Measurements from ENCODE around the gene RRN3. TPM values are rescaled to one million over a fixed set of nuclear protein-coding genes. Genes with fewer than 3 reads are reported as not detected.
"Not testable (repeated sequence)": the region's sequence is repeated elsewhere in the genome, so short reads cannot be mapped to it uniquely, and the experiment has no call there.

The RRN3 gene
- total RNA-seq, 1 donor from 2014 or later: 27.6 TPM

DNA sequence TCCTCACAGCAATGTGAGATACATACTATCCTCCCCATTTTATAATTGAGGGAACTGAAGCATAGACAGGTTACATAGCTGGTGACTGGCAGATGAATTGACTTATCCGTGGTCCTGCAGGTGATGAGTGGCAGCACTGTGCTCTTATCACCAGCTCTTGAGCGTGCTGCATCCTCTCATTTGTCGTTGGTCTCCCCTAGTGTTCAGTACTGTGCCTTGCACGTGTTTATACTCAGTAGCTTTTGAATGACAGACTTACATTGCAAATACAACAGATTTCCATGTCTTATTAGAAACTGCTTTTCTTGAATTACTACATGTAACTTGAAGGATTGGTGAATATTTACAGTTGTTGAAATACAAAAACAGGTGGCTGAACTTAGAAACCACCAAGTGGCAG, 71.9 kb downstream of the RRN3 start:
- TF ChIP-seq, protein P1, sequence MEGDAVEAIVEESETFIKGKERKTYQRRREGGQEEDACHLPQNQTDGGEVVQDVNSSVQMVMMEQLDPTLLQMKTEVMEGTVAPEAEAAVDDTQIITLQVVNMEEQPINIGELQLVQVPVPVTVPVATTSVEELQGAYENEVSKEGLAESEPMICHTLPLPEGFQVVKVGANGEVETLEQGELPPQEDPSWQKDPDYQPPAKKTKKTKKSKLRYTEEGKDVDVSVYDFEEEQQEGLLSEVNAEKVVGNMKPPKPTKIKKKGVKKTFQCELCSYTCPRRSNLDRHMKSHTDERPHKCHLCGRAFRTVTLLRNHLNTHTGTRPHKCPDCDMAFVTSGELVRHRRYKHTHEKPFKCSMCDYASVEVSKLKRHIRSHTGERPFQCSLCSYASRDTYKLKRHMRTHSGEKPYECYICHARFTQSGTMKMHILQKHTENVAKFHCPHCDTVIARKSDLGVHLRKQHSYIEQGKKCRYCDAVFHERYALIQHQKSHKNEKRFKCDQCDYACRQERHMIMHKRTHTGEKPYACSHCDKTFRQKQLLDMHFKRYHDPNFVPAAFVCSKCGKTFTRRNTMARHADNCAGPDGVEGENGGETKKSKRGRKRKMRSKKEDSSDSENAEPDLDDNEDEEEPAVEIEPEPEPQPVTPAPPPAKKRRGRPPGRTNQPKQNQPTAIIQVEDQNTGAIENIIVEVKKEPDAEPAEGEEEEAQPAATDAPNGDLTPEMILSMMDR (IDR thresholded peaks at IDR 0.05): peak; percentile 52
- peak; percentile 69 for ATAC-seq
- DNase-seq; H3K4me3 ChIP-seq; intact Hi-C loops (cut with DNase I); H3K9me3 ChIP-seq; H3K27me3 ChIP-seq; H3K27ac ChIP-seq; H3K4me1 ChIP-seq: not testable (repeated sequence)
- peaks cover 92% of the 10 kb centered on the region for H3K36me3 ChIP-seq

DNA sequence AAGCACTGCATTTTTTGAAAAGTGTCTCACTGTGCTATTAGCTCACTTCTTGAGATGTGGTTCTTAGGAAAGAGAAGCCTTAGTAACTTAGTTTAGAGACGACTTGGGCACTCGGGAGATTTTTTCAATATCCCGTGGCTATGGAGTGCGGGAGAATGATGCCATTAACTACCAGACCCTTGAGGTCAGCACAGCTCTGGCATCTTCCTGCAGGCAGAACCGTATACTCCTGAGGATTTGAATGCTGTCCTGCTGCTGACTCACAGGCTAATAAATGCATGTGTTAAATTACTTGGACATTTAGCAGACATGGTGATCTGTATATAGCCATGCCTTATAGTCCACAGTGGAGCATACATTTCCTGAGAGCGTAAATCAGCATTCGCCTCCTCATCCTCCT, 72.6 kb downstream of the RRN3 start:
- ATAC-seq; H3K27me3 ChIP-seq; H3K9me3 ChIP-seq; intact Hi-C loops (cut with DNase I); H3K4me1 ChIP-seq; DNase-seq; H3K27ac ChIP-seq; H3K4me3 ChIP-seq: not testable (repeated sequence)
- H3K36me3 ChIP-seq: peaks cover 92% of the 10 kb centered on the region

DNA sequence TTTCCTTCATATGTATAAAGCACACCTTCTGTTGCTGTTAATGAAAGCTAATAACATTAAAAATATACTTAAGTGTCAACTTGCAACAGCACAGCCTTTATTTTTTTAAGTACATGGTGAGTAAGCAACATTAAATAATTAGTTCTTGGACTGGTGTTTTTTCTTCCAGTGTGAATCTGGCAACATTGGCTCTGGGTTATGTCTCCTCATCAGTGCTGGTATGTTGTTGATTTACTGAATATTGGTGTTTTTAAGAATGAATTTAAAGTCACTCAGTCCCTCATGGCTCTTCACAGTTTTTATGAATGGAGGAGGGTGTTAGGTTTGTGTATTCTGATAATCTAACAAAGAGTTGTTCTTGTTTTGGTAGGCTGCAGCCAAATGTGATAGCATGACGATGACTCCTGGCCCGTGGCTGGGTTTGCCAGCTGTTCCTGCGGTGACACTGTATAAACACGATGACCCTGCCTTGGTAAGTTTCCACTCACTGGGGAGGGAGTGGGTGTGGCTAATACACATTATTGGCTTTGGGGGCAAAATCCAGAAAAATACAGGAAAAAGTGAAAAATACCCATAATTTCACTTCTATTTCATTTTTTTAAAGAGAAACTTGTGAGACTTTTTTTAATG, 77.0 kb downstream of the RRN3 start:
- H3K27me3 ChIP-seq; DNase-seq; H3K9me3 ChIP-seq; H3K4me3 ChIP-seq; intact Hi-C loops (cut with DNase I): not testable (repeated sequence)
- Histone ChIP-seq H3K4me1 (peaks cover 23% of the 10 kb centered on the region), H3K27ac (peak overlapping the region; percentile 38), H3K36me3 (peaks cover 65% of the 10 kb centered on the region)
- peak; percentile 23 for ATAC-seq

DNA sequence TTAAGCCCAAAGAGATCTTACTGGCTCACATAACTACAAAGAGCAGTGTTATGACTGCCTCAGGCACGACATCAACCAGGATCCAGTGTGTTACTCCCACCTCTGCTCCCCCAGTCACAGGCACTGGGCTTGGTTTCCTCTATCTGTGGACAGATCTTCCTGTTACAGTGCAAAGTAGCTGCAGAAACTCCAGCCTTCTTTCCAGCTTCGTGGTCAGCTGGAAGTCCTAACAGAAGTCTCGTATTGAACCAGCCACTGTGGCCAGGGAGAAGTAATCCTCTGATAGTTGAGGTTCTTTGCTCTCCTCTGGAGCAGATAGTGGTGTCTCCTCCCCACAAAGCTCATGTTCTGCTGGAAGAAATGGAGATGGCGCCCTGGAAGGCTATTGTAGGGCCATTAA, 77.7 kb downstream of the RRN3 start:
- ATAC-seq: peak; percentile 7
- intact Hi-C loops (cut with DNase I); H3K9me3 ChIP-seq; DNase-seq; H3K4me3 ChIP-seq; H3K27me3 ChIP-seq: not testable (repeated sequence)
- Histone ChIP-seq H3K4me1 (peaks cover 23% of the 10 kb centered on the region), H3K36me3 (peaks cover 64% of the 10 kb centered on the region), H3K27ac (peak overlapping the region; percentile 38)

DNA sequence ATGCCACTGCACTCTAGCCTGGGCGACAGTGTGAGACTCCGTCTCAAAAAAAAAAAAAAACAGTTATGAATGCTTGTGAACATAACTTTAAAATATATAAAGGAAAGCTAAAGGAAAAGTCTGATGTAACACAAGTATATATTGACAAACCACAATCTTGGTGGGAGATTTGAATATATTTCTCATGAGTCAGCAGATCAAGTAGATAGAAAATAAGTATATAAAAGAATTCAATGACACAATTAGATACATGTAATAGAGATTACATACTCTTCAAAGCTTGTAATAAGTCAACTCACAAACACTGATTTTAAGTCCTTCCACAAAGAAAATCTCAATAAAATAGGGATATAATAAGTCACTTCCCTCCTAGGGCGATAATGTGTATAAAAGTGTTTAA, 78.4 kb downstream of the RRN3 start:
- H3K36me3 ChIP-seq: peaks cover 65% of the 10 kb centered on the region
- ATAC-seq; H3K4me3 ChIP-seq; H3K9me3 ChIP-seq; H3K27me3 ChIP-seq; DNase-seq; intact Hi-C loops (cut with DNase I): not testable (repeated sequence)
- peak overlapping the region; percentile 38 for H3K27ac ChIP-seq
- H3K4me1 ChIP-seq: peaks cover 23% of the 10 kb centered on the region

DNA sequence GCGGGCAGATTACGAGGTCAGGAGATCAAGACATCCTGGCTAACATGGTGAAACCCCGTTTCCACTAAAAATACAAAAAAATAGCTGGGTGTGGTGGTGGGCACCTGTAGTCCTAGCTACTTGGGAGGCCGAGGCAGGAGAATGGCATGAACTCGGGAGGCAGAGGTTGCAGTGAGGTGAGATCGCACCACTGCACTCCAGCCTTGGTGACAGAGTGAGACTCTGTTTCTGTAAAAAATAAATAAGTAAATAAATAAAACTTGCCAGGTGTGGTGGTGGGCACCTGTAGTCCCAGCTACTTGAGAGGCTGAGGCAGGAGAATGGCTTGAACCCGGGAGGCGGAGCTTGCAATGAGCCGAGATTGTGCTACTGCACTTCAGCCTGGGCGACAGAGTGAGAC, 81.1 kb downstream of the RRN3 start:
- H3K27ac ChIP-seq; intact Hi-C loops (cut with DNase I); H3K4me3 ChIP-seq; DNase-seq; H3K9me3 ChIP-seq; ATAC-seq; H3K27me3 ChIP-seq: not testable (repeated sequence)
- peaks cover 23% of the 10 kb centered on the region for H3K4me1 ChIP-seq
- peaks cover 63% of the 10 kb centered on the region for H3K36me3 ChIP-seq

Small RNA genes within 50 kb of the gene (microRNA-seq; reads per million reads assigned to microRNA genes)
- not detected for gene MIR1972-1 (ENCODE audit: borderline microRNAs expressed)
- not detected for gene MIR6511B2 (ENCODE audit: borderline microRNAs expressed)

Other genes starting within 250 kb of the RRN3 start
- 91.6 TPM for gene NPIPA1, start 156.8 kb downstream of the RRN3 start, total RNA-seq
- 100 TPM for gene PDXDC1, start 119.2 kb downstream of the RRN3 start, total RNA-seq
- 38.4 TPM for gene NTAN1, start 38.2 kb downstream of the RRN3 start, total RNA-seq

All from upper lobe of right lung (tissue), 1 donor.